ENCODE results near the gene LRRC28. TPM values are rescaled to one million over a fixed set of nuclear protein-coding genes. Genes with fewer than 3 reads are reported as not detected.

LRRC28 gene
- total and polyA plus RNA-seq, 2 of the 4 experiments (the other 2 are of a cell fraction) = 12.7 to 21.1 TPM

DNA sequence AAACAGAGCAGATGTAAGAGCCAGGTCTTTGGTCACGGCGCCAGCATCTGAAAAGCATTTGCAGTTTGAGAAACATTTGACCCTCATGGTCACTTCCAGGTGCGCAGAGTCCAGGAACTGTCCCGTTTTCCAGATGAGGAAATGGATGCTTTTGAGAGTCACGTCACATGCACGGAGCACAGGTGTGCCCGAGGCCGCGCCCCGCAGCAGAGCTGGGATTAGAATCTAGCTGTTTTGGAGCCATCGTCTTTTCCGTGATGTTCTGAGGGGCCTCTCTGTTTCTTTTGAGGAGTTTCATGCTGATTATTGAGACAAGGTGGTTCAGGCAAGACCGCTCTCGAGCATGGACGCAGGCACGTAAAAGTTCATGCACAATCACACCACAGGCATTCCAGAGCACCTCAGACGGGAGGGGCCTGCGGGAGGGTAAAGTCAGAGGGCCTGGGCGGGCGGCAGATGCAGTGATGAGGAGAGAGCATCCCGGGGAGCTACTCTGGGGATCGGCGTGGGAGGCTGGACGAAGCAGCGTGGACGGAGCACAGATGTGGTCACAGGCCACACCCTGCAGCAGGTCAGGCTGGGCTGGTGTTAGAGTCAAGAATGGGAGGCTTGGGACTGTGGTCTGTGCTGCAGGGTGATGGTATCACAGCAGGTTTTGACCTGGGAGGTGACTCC, 175.3 kb downstream of the LRRC28 start:
- dilution Hi-C loops (cut with HindIII; ENCODE audit: low sequenced_read_pairs, unreplicated experiment) = no loop called here
- no peak overlapping the region for H2BK5ac ChIP-seq (ENCODE audit: low read depth, low read length, poor library complexity, severe bottlenecking)
- H4K91ac ChIP-seq (ENCODE audit: insufficient read depth, low read depth, low read length) = no peak overlapping the region
- no peak overlapping the region for H3K9ac ChIP-seq (ENCODE audit: low read depth, low read length)
- no peak overlapping the region for H3K4me2 ChIP-seq (ENCODE audit: low read depth, low read length)
- BruUV-seq (replicated peaks) = no TSS peak
- no peak overlapping the region; the same call in 1 of the 2 replicates for H3K14ac ChIP-seq (replicated peaks; ENCODE audit: low read depth, low read length)
- peak overlapping the region; percentile 98; the same call in 1 of the 2 replicates for H2BK120ac ChIP-seq (ENCODE audit: low read depth, low read length)
- POLR2A ChIA-PET (ENCODE audit: unreplicated experiment) = no interaction called here
- WGBS, 2 experiments (ENCODE audit: extremely low coverage in 2 of 2, insufficient read length in 1 of 2) = 91% methylated on average over 16 of the region's 26 CpGs; no CpG with 5 or more reads in 1 of the 2 experiments
- DNase-seq (no peak), ATAC-seq (ENCODE audit: low read depth) (no peak)
- TF ChIP-seq NFE2L2 (IDR thresholded peaks at IDR 0.05; ENCODE audit: low read depth, low read length) = no peak
- TF ChIP-seq, protein P1, sequence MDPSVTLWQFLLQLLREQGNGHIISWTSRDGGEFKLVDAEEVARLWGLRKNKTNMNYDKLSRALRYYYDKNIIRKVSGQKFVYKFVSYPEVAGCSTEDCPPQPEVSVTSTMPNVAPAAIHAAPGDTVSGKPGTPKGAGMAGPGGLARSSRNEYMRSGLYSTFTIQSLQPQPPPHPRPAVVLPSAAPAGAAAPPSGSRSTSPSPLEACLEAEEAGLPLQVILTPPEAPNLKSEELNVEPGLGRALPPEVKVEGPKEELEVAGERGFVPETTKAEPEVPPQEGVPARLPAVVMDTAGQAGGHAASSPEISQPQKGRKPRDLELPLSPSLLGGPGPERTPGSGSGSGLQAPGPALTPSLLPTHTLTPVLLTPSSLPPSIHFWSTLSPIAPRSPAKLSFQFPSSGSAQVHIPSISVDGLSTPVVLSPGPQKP (IDR thresholded peaks at IDR 0.05; ENCODE audit: borderline replicate concordance, low read depth, low read length) = no peak
- no peak for TF ChIP-seq SMC3 (IDR thresholded peaks at IDR 0.05; ENCODE audit: low read depth, low read length)
- TF ChIP-seq, protein P2, sequence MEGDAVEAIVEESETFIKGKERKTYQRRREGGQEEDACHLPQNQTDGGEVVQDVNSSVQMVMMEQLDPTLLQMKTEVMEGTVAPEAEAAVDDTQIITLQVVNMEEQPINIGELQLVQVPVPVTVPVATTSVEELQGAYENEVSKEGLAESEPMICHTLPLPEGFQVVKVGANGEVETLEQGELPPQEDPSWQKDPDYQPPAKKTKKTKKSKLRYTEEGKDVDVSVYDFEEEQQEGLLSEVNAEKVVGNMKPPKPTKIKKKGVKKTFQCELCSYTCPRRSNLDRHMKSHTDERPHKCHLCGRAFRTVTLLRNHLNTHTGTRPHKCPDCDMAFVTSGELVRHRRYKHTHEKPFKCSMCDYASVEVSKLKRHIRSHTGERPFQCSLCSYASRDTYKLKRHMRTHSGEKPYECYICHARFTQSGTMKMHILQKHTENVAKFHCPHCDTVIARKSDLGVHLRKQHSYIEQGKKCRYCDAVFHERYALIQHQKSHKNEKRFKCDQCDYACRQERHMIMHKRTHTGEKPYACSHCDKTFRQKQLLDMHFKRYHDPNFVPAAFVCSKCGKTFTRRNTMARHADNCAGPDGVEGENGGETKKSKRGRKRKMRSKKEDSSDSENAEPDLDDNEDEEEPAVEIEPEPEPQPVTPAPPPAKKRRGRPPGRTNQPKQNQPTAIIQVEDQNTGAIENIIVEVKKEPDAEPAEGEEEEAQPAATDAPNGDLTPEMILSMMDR (conservative IDR thresholded peaks at IDR 0.05; ENCODE audit: low read depth, low read length) = no peak
- no peak for TF ChIP-seq BHLHE40 (IDR thresholded peaks at IDR 0.05; ENCODE audit: low read depth, low read length)
- no peak for TF ChIP-seq CEBPB (IDR thresholded peaks at IDR 0.05; ENCODE audit: low read depth, low read length)
- no peak for TF ChIP-seq MAFK (IDR thresholded peaks at IDR 0.05; ENCODE audit: low read depth, low read length)
- TF ChIP-seq FOS (IDR thresholded peaks at IDR 0.05; ENCODE audit: low read depth, low read length) = no peak
- TF ChIP-seq RAD21 (IDR thresholded peaks at IDR 0.05; ENCODE audit: low read length) = no peak
- TF ChIP-seq RCOR1 (IDR thresholded peaks at IDR 0.05; ENCODE audit: insufficient replicate concordance, low read length) = no peak
- no peak for TF ChIP-seq RFX5 (IDR thresholded peaks at IDR 0.05; ENCODE audit: low read depth, low read length)
- H4K20me1 ChIP-seq (ENCODE audit: insufficient read depth, low read length) = no peaks in the 10 kb centered on the region
- peak overlapping the region; percentile 88 for H2AK9ac ChIP-seq (replicated peaks; ENCODE audit: low read depth, low read length, poor library complexity)
- no peak overlapping the region for H3K18ac ChIP-seq (ENCODE audit: low read depth, low read length)
- no peak overlapping the region for H3K27ac ChIP-seq (ENCODE audit: insufficient read depth, low read length)
- H3K9me3 ChIP-seq (ENCODE audit: control insufficient read depth, insufficient read depth, low read length) = no peaks in the 10 kb centered on the region
- H2AFZ ChIP-seq (replicated peaks; ENCODE audit: low read length, poor library complexity) = peak overlapping the region; percentile 72
- H3K4me1 ChIP-seq (ENCODE audit: control insufficient read depth, insufficient read depth, low read length) = peaks cover 11% of the 10 kb centered on the region
- peaks cover 19% of the 10 kb centered on the region for H3K9me1 ChIP-seq (ENCODE audit: insufficient read depth, low read length)
- intact Hi-C loops (cut with micrococcal nuclease) = no loop called here
- H3K23ac ChIP-seq (ENCODE audit: low read depth, low read length) = no peak overlapping the region; the same call in 1 of the 2 replicates
- H3K4ac ChIP-seq (ENCODE audit: low read depth, low read length) = peak overlapping the region; percentile 96; the same call in 1 of the 2 replicates
- H3K27me3 ChIP-seq (ENCODE audit: control insufficient read depth, insufficient read depth, low read length) = no peaks in the 10 kb centered on the region
- H4K8ac ChIP-seq (ENCODE audit: low read depth in 2 of 2, low read length in 2 of 2) = no peak overlapping the region
- H3K36me3 ChIP-seq (ENCODE audit: control insufficient read depth, insufficient read depth, low read length) = no peaks in the 10 kb centered on the region
- H2BK15ac ChIP-seq (ENCODE audit: low read depth, low read length) = peak overlapping the region; percentile 27; the same call in 1 of the 3 replicates
- H2BK20ac ChIP-seq (ENCODE audit: low read depth, low read length) = peak overlapping the region; percentile 60; the same call in 1 of the 2 replicates
- CTCF ChIA-PET = no interaction called here
- H3K56ac ChIP-seq (ENCODE audit: extremely low read depth, insufficient read depth, low read length) = no peak overlapping the region
- no peak overlapping the region for H3K4me3 ChIP-seq (ENCODE audit: insufficient read depth, low read depth, low read length)
- H4K5ac ChIP-seq (ENCODE audit: low read depth, low read length) = no peak overlapping the region
- in situ Hi-C loops (cut with MboI; ENCODE audit: low sequenced_read_pairs) = no loop called here
- peak overlapping the region; percentile 94; the same call in 1 of the 2 replicates for H2AK5ac ChIP-seq (ENCODE audit: low read depth, low read length)
- H3K79me1 ChIP-seq (ENCODE audit: low read depth in 1 of 2, low read length in 2 of 2) = no peaks in the 10 kb centered on the region
